CD4-positive, alpha-beta T cell (primary cell): Measurements from ENCODE around the gene MACROH2A1. TPM values are rescaled to one million over a fixed set of nuclear protein-coding genes. Genes with fewer than 3 reads are reported as not detected.

Source experiments
- ATAC-seq: fragments of 200-7000 bp; cut with Tn5 transposase; one replicate; pipeline ENCODE4 v1.10.0; 2022; ENCODE audit warnings: mild to moderate bottlenecking; ENCODE audit not compliant: poor library complexity
- CTCF ChIA-PET: fragments of 350-600 bp; sonication (Branson Sonifier 250); formaldehyde crosslinking; loops from one replicate; lab custom pipeline; 2021; ENCODE audit warnings: antibody characterized with exemption, inconsistent platforms; lab: Charles Lee
- POLR2A ChIA-PET: fragments of 350-600 bp; sonication (Branson Sonifier 250); formaldehyde crosslinking; loops from one replicate; lab custom pipeline; 2021; ENCODE audit warnings: antibody characterized with exemption, inconsistent platforms; lab: Charles Lee
- DNase-seq, 14 experiments: peaks; one replicate each; pipeline ENCODE4 v3.0.0-alpha.2; 2013 to 2020; ENCODE audit warnings: mixed read lengths in 2 of 14
- H3K27ac ChIP-seq, 2 donors: one replicate each; pipeline versions ENCODE4 v1.5.1 to v1.7.0; 2013; ENCODE audit warnings: low read length in 2 of 2, low read depth in 1 of 2, mild to moderate bottlenecking in 1 of 2
- H3K27me3 ChIP-seq, 2 experiments: 1 replicate in 1 of 2; 2 replicates in 1 of 2; pipeline versions ENCODE4 v1.6.1 to v1.7.0; 2013; ENCODE audit warnings: low read length in 2 of 2, control low read depth in 1 of 2, mild to moderate bottlenecking in 1 of 2, moderate library complexity in 1 of 2; ENCODE audit not compliant: insufficient read depth in 2 of 2, control insufficient read depth in 1 of 2
- H3K36me3 ChIP-seq: one replicate; pipeline ENCODE4 v1.6.1; 2013; ENCODE audit warnings: low read length, control low read depth; ENCODE audit not compliant: insufficient read depth
- H3K4me1 ChIP-seq: one replicate; pipeline ENCODE4 v1.6.1; 2013; ENCODE audit warnings: low read length, control low read depth; ENCODE audit not compliant: insufficient read depth
- H3K4me3 ChIP-seq: one replicate; pipeline ENCODE4 v1.5.1; 2013; ENCODE audit warnings: mild to moderate bottlenecking, low read length, moderate library complexity
- H3K9me3 ChIP-seq, 2 experiments: 1 replicate in 1 of 2; 2 replicates in 1 of 2; pipeline versions ENCODE4 v1.6.1 to v1.7.0; 2013; ENCODE audit warnings: low read length in 2 of 2, mild to moderate bottlenecking in 2 of 2, control low read depth in 1 of 2, moderate library complexity in 1 of 2; ENCODE audit not compliant: control insufficient read depth in 1 of 2, insufficient read depth in 1 of 2
- H3K27ac Mint-ChIP-seq: one replicate; pipeline ENCODE4 v1.8.0; 2020; ENCODE audit warnings: mixed read lengths
- H3K27me3 Mint-ChIP-seq: one replicate; pipeline ENCODE4 v1.8.0; 2021; ENCODE audit warnings: mixed read lengths
- H3K36me3 Mint-ChIP-seq: one replicate; pipeline ENCODE4 v1.8.0; 2021; ENCODE audit warnings: low read depth, mixed read lengths
- H3K4me1 Mint-ChIP-seq: one replicate; pipeline ENCODE4 v1.8.0; 2021; ENCODE audit warnings: low read depth, mixed read lengths
- H3K4me3 Mint-ChIP-seq: one replicate; pipeline ENCODE4 v1.8.0; 2020; ENCODE audit warnings: mild to moderate bottlenecking, mixed read lengths
- H3K9me3 Mint-ChIP-seq: one replicate; pipeline ENCODE4 v1.8.0; 2020; ENCODE audit warnings: mixed read lengths
- intact Hi-C, 2 experiments: fragments of 100-400 bp; cut with DNase I in 1 of 2; cut with micrococcal nuclease in 1 of 2; formaldehyde crosslinking; loops; one replicate each; pipeline versions ENCODE4 v1.15.1 to v1.9.0; 2023 to 2025; cut with DNase I, micrococcal nuclease
- total RNA-seq, 174 experiments: library from RNA in 2 of 174; stranded (reverse) in 2 of 174; gene quantifications; one replicate each; pipeline ENCODE4 v1.2.3 and lab custom pipeline; 2021 to 2026
- TF ChIP-seq, protein P1 (sequence below): fragments of 200-600 bp; IDR thresholded peaks from one replicate; pipeline ENCODE4 v1.8.0; 2022; ENCODE audit warnings: antibody characterized with exemption, mild to moderate bottlenecking

The MACROH2A1 gene
- total RNA-seq, 2 experiments from 2014 or later, result 114 to 120 TPM

DNA sequence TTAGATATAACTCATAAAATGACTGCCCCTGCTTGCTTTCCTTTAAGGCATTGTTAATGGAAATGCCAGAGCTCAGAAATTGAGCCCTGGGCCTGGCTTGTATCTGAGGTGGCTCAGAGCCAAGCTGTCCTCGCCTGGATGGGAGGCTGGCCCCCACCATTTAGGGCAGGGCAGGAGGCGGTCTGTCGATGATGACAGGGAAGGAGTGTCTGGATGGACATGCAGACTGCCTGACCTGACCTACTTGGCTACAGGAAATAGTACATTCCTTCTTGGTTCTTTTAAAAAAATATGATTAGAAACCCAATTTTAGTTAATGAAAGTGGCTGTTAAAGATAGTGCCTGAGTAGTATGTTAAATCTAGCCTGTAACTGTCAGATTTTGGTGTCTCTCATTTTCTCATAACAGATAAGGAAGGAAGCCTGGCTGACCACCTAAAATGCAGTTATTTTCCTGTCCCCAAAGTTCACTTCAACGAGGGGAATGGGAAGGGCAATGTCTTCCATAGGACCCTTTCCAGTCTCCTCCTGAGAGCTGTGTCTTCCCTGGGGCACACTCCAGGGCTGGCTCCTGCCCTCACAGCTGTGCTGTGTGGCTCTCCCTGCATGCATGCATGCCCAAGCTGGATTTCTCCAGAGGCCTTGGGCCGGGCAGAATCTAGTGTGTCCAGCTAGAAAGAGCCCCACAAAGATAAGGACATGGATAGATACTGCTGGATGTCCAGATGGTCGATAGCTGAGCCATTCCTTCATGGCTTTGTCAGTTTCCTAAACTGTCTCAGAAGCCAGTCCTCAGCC lies 42.3 kb downstream of the MACROH2A1 start:
- peaks cover 3% of the 10 kb centered on the region for H3K4me1 ChIP-seq
- DNase-seq (no peak), ATAC-seq (no peak)
- H3K4me3 ChIP-seq, result no peak overlapping the region
- peaks cover 71% of the 10 kb centered on the region for H3K36me3 ChIP-seq
- TF ChIP-seq, protein P1, sequence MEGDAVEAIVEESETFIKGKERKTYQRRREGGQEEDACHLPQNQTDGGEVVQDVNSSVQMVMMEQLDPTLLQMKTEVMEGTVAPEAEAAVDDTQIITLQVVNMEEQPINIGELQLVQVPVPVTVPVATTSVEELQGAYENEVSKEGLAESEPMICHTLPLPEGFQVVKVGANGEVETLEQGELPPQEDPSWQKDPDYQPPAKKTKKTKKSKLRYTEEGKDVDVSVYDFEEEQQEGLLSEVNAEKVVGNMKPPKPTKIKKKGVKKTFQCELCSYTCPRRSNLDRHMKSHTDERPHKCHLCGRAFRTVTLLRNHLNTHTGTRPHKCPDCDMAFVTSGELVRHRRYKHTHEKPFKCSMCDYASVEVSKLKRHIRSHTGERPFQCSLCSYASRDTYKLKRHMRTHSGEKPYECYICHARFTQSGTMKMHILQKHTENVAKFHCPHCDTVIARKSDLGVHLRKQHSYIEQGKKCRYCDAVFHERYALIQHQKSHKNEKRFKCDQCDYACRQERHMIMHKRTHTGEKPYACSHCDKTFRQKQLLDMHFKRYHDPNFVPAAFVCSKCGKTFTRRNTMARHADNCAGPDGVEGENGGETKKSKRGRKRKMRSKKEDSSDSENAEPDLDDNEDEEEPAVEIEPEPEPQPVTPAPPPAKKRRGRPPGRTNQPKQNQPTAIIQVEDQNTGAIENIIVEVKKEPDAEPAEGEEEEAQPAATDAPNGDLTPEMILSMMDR, result no peak
- intact Hi-C loops, result no loop called here
- no peaks in the 10 kb centered on the region for H3K9me3 ChIP-seq
- H3K27ac ChIP-seq, result no peak overlapping the region
- no peaks in the 10 kb centered on the region for H3K9me3 Mint-ChIP-seq
- ChIA-PET CTCF (no interaction called here), POLR2A (no interaction called here)
- H3K4me1 Mint-ChIP-seq, result peaks cover 15% of the 10 kb centered on the region
- H3K4me3 Mint-ChIP-seq, result no peak overlapping the region
- H3K27me3 Mint-ChIP-seq, result no peaks in the 10 kb centered on the region
- peaks cover 90% of the 10 kb centered on the region for H3K36me3 Mint-ChIP-seq
- H3K27me3 ChIP-seq, result no peaks in the 10 kb centered on the region
- H3K27ac Mint-ChIP-seq, result no peak overlapping the region

DNA sequence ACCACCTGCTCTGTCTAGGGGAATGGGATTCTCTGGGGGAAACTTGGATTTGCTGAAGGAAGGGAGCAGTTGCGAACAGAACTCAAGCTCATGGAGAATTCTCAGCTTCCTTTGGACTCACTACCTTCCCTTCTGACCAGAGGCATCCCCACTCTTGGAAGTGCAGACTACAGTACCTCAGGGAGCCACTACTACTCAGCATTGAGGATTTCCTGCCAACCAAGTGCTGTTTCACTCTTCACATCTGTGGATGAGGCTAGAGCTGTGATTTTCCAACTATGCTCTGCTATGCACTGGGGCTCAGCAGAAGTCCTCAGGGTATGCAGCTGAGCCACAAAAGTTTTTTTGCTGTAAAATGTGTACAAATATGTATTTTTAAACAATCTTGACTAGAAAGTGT lies 43.9 kb downstream of the MACROH2A1 start:
- Histone ChIP-seq H3K9me3 (no peaks in the 10 kb centered on the region), H3K36me3 (peaks cover 69% of the 10 kb centered on the region), H3K4me1 (no peaks in the 10 kb centered on the region), H3K27me3 (no peaks in the 10 kb centered on the region), H3K4me3 (no peak overlapping the region), H3K27ac (no peak overlapping the region)
- H3K9me3 Mint-ChIP-seq, result no peaks in the 10 kb centered on the region
- H3K27ac Mint-ChIP-seq, result no peak overlapping the region
- ATAC-seq (no peak), DNase-seq (no peak)
- no peaks in the 10 kb centered on the region for H3K27me3 Mint-ChIP-seq
- intact Hi-C loops, result no loop called here
- no peak overlapping the region for H3K4me3 Mint-ChIP-seq
- ChIA-PET POLR2A (no interaction called here), CTCF (no interaction called here)
- no peaks in the 10 kb centered on the region for H3K4me1 Mint-ChIP-seq
- peaks cover 90% of the 10 kb centered on the region for H3K36me3 Mint-ChIP-seq
- TF ChIP-seq, protein P1, result no peak

DNA sequence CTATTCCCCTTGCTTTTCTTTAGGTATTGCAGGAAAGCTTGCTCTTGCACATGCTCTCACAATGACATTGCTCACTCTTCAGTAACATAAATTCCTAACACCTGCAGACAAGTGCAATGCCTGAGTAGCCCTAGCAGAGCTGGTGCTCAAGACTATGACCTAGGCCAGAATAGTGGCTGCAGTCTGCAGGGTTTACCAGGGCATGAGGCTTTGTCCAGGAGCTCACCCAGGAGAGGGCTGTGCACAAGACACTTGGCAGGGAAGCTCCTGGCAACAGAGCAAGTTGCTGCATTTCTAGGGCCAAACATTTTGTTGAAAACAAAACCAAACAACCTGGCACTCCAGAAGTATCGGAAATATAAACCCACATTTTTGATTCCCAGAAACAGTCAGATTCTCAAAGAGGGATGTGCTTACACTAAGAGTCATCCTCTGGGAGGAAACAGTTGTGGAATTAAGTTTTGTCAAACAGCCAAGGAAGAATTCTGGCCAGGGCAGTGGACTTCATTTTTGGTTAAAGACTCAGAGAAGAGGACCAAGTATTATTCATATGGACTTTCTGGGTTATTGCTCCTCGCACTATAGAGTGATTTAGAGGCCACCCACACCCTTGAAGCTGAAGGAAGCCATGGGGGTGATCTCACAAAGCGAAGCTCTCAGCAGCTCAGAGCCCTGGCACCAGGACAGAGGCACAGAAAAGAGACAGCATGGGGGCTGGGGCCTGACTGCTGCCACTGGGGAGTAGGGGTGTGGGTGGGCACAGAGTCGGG lies 44.9 kb downstream of the MACROH2A1 start:
- Mint-ChIP-seq H3K4me1 (no peaks in the 10 kb centered on the region), H3K27ac (no peak overlapping the region), H3K36me3 (peaks cover 90% of the 10 kb centered on the region), H3K27me3 (no peaks in the 10 kb centered on the region), H3K4me3 (no peak overlapping the region), H3K9me3 (no peaks in the 10 kb centered on the region)
- H3K4me1 ChIP-seq, result no peaks in the 10 kb centered on the region
- CTCF ChIA-PET, result no interaction called here
- TF ChIP-seq, protein P1, result no peak
- H3K9me3 ChIP-seq, result no peaks in the 10 kb centered on the region
- no peak for DNase-seq
- H3K4me3 ChIP-seq, result no peak overlapping the region
- no peak for ATAC-seq
- POLR2A ChIA-PET, result no interaction called here
- intact Hi-C loops, result no loop called here
- no peak overlapping the region for H3K27ac ChIP-seq
- no peaks in the 10 kb centered on the region for H3K27me3 ChIP-seq
- peaks cover 70% of the 10 kb centered on the region for H3K36me3 ChIP-seq
